ENCODE measurements around the gene SDCBP2.

The SDCBP2 gene

DNA sequence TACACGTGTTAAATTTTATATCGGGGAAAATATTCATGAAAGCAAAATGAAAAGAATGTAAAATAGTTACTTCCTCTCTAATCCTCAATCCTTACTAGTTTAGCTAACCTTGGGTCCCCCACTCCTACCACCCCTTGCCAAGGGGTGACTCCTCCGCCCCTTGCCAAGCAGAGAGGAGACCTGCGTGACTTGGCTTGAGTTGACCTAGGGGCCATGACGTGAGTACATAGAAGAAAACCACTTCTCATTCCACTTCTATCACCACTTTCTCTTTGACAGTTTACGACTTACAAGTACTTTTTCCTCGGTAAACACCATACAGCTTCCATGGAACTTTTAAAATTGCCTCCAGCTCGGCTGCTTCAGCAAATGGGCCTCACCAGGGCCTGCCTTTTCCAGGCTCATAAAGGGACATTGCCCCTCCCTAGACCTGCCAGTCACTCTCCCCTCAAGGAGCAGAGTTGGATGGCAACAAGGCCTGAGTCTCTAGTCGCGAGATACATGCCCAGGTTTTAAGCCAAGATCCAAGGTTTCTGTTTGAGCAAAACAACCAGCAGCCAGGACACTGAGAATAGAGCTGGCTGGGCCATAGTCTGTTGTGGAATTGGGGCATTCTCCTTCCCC lies 29.9 kb downstream of the SDCBP2 start:
- no peak for DNase-seq (ENCODE audit: extremely low spot score)
- ChIA-PET POLR2A (no interaction called here), CTCF (interaction anchor here (0.7 kb wide), 1 partner anchor 9 kb away, joined by 4 read pairs; no protein-coding TSS in a partner anchor)
- no peak for TF ChIP-seq FOXA1 (IDR thresholded peaks at IDR 0.05)
- no peak for TF ChIP-seq FOXK2 (IDR thresholded peaks at IDR 0.05)
- TF ChIP-seq ZNF384 (IDR thresholded peaks at IDR 0.05): no peak
- TF ChIP-seq, protein P1, sequence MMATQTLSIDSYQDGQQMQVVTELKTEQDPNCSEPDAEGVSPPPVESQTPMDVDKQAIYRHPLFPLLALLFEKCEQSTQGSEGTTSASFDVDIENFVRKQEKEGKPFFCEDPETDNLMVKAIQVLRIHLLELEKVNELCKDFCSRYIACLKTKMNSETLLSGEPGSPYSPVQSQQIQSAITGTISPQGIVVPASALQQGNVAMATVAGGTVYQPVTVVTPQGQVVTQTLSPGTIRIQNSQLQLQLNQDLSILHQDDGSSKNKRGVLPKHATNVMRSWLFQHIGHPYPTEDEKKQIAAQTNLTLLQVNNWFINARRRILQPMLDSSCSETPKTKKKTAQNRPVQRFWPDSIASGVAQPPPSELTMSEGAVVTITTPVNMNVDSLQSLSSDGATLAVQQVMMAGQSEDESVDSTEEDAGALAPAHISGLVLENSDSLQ (IDR thresholded peaks at IDR 0.05): no peak
- no peak for TF ChIP-seq NFRKB (IDR thresholded peaks at IDR 0.05)
- TF ChIP-seq BHLHE40 (IDR thresholded peaks at IDR 0.05; ENCODE audit: borderline replicate concordance): no peak
- TF ChIP-seq LEF1 (IDR thresholded peaks at IDR 0.05; ENCODE audit: borderline replicate concordance): no peak
- TF ChIP-seq CTBP1 (IDR thresholded peaks at IDR 0.05; ENCODE audit: borderline replicate concordance): no peak
- TF ChIP-seq FOXM1 (IDR thresholded peaks at IDR 0.05; ENCODE audit: borderline replicate concordance): no peak
- no peak for TF ChIP-seq L3MBTL2 (conservative IDR thresholded peaks at IDR 0.05)
- no peak for TF ChIP-seq ARNT (IDR thresholded peaks at IDR 0.05)
- no peak for TF ChIP-seq ELF4 (IDR thresholded peaks at IDR 0.05)
- TF ChIP-seq SP1 (IDR thresholded peaks at IDR 0.05): no peak
- no peak for TF ChIP-seq SUZ12 (IDR thresholded peaks at IDR 0.05)
- no peak for TF ChIP-seq TARDBP (IDR thresholded peaks at IDR 0.05)
- TF ChIP-seq HDGF (IDR thresholded peaks at IDR 0.05; ENCODE audit: borderline replicate concordance): no peak

- POLR2A ChIA-PET: no interaction called here
- no peak for DNase-seq (ENCODE audit: extremely low spot score)
- CTCF ChIA-PET: no interaction called here
- TF ChIP-seq FOXK2 (IDR thresholded peaks at IDR 0.05) (no peak), BHLHE40 (IDR thresholded peaks at IDR 0.05; ENCODE audit: borderline replicate concordance) (no peak), TARDBP (IDR thresholded peaks at IDR 0.05) (no peak), SUZ12 (IDR thresholded peaks at IDR 0.05) (no peak), FOXA1 (IDR thresholded peaks at IDR 0.05) (no peak)
- TF ChIP-seq, protein P1 (IDR thresholded peaks at IDR 0.05): no peak
These were observed 30.8 kb downstream of the SDCBP2 start for GRCh38 chr20:1298166-1298565.

- POLR2A ChIA-PET: no interaction called here
- TF ChIP-seq L3MBTL2 (conservative IDR thresholded peaks at IDR 0.05) (no peak), ZNF384 (IDR thresholded peaks at IDR 0.05) (no peak), SP1 (IDR thresholded peaks at IDR 0.05) (no peak), SUZ12 (IDR thresholded peaks at IDR 0.05) (no peak), NFRKB (IDR thresholded peaks at IDR 0.05) (no peak), ARNT (IDR thresholded peaks at IDR 0.05) (no peak)
- CTCF ChIA-PET: no interaction called here
These were observed 31.5 kb downstream of the SDCBP2 start for GRCh38 chr20:1297486-1297885.

DNA sequence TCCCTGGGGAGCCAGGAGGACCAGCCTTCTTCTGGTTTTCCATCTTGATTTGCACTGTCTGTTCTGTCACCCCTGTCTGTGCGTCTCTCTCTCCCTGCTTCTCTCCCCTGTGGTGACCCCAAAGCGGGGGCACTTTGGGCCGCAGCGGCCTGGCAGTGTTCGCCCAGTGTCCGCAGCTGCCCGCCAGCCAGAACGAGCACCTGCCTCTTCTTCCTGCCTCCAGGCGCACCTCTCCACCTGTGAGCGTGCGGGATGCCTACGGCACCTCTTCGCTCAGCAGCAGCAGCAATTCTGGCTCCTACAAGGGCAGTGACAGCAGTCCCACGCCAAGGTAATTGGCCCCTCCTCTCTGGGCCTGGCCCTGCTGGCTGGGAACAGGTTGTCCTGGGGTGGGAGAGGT lies 32.0 kb downstream of the SDCBP2 start:
- DNase-seq (ENCODE audit: extremely low spot score): no peak
- no peak for TF ChIP-seq ARNT (IDR thresholded peaks at IDR 0.05)
- TF ChIP-seq SUZ12 (IDR thresholded peaks at IDR 0.05): no peak
- TF ChIP-seq, protein P1 (IDR thresholded peaks at IDR 0.05): no peak
- TF ChIP-seq NFRKB (IDR thresholded peaks at IDR 0.05): no peak
- ChIA-PET POLR2A (no interaction called here), CTCF (no interaction called here)

More at GRCh38 chr20:1297486-1297885, 31.5 kb downstream of the SDCBP2 start:
- no peak for DNase-seq (ENCODE audit: extremely low spot score)

DNA sequence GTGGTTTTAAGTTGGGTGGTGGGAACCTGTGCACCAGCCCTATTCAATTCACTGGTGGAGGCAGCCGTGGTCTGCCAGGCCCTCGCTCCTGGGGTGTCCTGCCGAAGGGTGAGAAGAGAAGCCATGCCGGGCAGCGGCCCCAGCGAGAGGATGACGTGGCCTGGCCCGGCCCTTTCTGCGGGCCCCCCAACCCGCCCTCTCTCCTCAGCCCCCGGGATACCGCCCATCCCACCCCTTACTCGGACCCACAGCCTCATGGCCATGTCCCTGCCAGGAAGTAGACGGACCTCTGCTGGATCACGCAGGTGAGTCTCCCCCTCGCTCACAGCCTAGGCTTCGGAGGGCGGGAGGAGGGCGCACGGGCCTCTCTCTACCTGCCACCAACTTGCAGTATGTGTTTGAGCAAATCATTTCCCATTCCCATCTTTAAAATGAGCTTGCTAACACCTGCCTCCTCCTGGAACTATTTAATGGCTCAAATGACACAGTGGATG lies 32.8 kb downstream of the SDCBP2 start:
- CTCF ChIA-PET: no interaction called here
- POLR2A ChIA-PET: no interaction called here

More for the DNA sequence above, 32.8 kb downstream of the SDCBP2 start:
- TF ChIP-seq TARDBP (IDR thresholded peaks at IDR 0.05) (no peak), BHLHE40 (IDR thresholded peaks at IDR 0.05; ENCODE audit: borderline replicate concordance) (no peak), LEF1 (IDR thresholded peaks at IDR 0.05; ENCODE audit: borderline replicate concordance) (no peak), ELF4 (IDR thresholded peaks at IDR 0.05) (no peak), SP1 (IDR thresholded peaks at IDR 0.05) (no peak), FOXK2 (IDR thresholded peaks at IDR 0.05) (no peak), ZNF384 (IDR thresholded peaks at IDR 0.05) (no peak), FOXA1 (IDR thresholded peaks at IDR 0.05) (no peak), FOXM1 (IDR thresholded peaks at IDR 0.05; ENCODE audit: borderline replicate concordance) (no peak), ARNT (IDR thresholded peaks at IDR 0.05) (no peak), SUZ12 (IDR thresholded peaks at IDR 0.05) (no peak), NFRKB (IDR thresholded peaks at IDR 0.05) (no peak), HDGF (IDR thresholded peaks at IDR 0.05; ENCODE audit: borderline replicate concordance) (no peak), L3MBTL2 (conservative IDR thresholded peaks at IDR 0.05) (no peak), CTBP1 (IDR thresholded peaks at IDR 0.05; ENCODE audit: borderline replicate concordance) (no peak)
- TF ChIP-seq, protein P1 (IDR thresholded peaks at IDR 0.05): no peak
- no peak for DNase-seq (ENCODE audit: extremely low spot score)

All from HEK293T (cell line).